HG03139 (cell line): ENCODE results near the gene FPGT.
"Not testable (repeated sequence)": the region's sequence is repeated elsewhere in the genome, so short reads cannot be mapped to it uniquely, and the experiment has no call there.

Source experiments
- ATAC-seq: cut with Tn5 transposase; IDR thresholded peaks from one replicate; pipeline ENCODE4 v1.9.1; 2021; ENCODE audit not compliant: unreplicated experiment

FPGT gene

DNA sequence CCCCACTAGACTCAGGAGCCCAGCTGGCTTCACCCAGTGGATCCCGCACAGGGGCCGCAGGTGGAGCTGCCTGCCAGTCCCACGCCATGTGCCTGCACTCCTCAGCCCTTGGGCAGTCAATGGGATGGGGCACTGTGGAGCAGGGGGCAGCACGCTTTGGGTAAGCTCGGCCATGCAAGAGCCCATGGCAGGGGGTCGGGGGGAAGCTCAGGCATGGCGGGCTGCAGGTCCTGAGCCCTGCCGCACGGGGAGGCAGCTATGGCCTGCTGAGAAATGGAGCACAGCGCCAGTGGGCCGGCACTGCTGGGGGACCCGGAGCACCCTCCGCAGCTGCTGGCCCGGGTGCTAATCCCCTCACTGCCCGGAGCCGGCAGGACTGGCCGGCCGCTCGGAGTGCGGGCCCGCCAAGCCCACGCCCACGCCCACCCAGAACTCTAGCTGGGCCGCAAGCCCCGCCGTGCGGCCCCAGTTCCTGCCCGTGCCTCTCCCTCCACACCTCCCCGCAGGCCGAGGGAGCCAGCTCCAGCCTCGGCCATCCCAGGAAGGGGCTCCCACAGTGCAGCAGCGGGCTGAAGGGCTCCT is 55.3 kb downstream of the FPGT start:
- not testable (repeated sequence) for ATAC-seq
